H9 (cell line): ENCODE data around the gene GCNA. TPM values are rescaled to one million over a fixed set of nuclear protein-coding genes. Genes with fewer than 3 reads are reported as not detected.

Experiments used
- DNase-seq: peaks from one replicate; pipeline ENCODE4 v3.0.0-alpha.2; 2017
- H2AFZ ChIP-seq: one replicate; pipeline ENCODE4 v1.6.1; 2013; ENCODE audit warnings: mild to moderate bottlenecking, low read length, control low read depth, moderate library complexity
- H2AK5ac ChIP-seq: 2 replicates; pipeline ENCODE4 v1.6.1; 2013; ENCODE audit warnings: low read length, control low read depth, mixed read lengths; ENCODE audit not compliant: insufficient read length
- H2BK120ac ChIP-seq: one replicate; pipeline ENCODE4 v1.6.1; 2013; ENCODE audit warnings: low read depth, mild to moderate bottlenecking, low read length, control low read depth, inconsistent platforms; ENCODE audit not compliant: poor library complexity, severe bottlenecking
- H2BK12ac ChIP-seq: 2 replicates; pipeline ENCODE4 v1.6.1; 2013; ENCODE audit warnings: low read length, control low read depth, mixed read lengths, low read depth; ENCODE audit not compliant: insufficient read length
- H2BK15ac ChIP-seq: 2 replicates; pipeline ENCODE4 v1.6.1; 2013; ENCODE audit warnings: low read depth, low read length, control low read depth
- H2BK20ac ChIP-seq: one replicate; pipeline ENCODE4 v1.6.1; 2013; ENCODE audit warnings: low read depth, mild to moderate bottlenecking, low read length, control low read depth, inconsistent platforms; ENCODE audit not compliant: poor library complexity, severe bottlenecking
- H2BK5ac ChIP-seq: 2 replicates; pipeline ENCODE4 v1.6.1; 2013; ENCODE audit warnings: low read length, control low read depth, mixed read lengths; ENCODE audit not compliant: insufficient read length
- H3K14ac ChIP-seq: 2 replicates; pipeline ENCODE4 v1.6.1; 2013; ENCODE audit warnings: low read length, control low read depth; ENCODE audit not compliant: insufficient read depth
- H3K18ac ChIP-seq: 2 replicates; pipeline ENCODE4 v1.6.1; 2013; ENCODE audit warnings: low read depth, mild to moderate bottlenecking, mixed read lengths, low read length, control low read depth; ENCODE audit not compliant: insufficient read length
- H3K23ac ChIP-seq: 2 replicates; pipeline ENCODE4 v1.6.1; 2013; ENCODE audit warnings: low read length, control low read depth, mixed read lengths, low read depth; ENCODE audit not compliant: insufficient read length
- H3K23me2 ChIP-seq: 2 replicates; pipeline ENCODE4 v1.6.1; 2013; ENCODE audit warnings: low read depth, mild to moderate bottlenecking, mixed read lengths, low read length, control low read depth; ENCODE audit not compliant: insufficient read length, poor library complexity, severe bottlenecking
- H3K27ac ChIP-seq: 2 replicates; pipeline ENCODE4 v1.5.1; 2013; ENCODE audit warnings: low read length, control low read depth, mixed read lengths, low read depth; ENCODE audit not compliant: insufficient read length
- H3K27me3 ChIP-seq: 2 replicates; pipeline ENCODE4 v1.6.1; 2013; ENCODE audit warnings: low read length, control low read depth, inconsistent platforms; ENCODE audit not compliant: insufficient read depth
- H3K4ac ChIP-seq: 2 replicates; pipeline ENCODE4 v1.6.1; 2013; ENCODE audit warnings: low read depth, mild to moderate bottlenecking, control low read depth, inconsistent platforms, low read length, moderate library complexity
- H3K4me1 ChIP-seq: 2 replicates; pipeline ENCODE4 v1.6.1; 2013; ENCODE audit warnings: low read length, control low read depth, inconsistent platforms; ENCODE audit not compliant: insufficient read depth
- H3K4me2 ChIP-seq: 2 replicates; pipeline ENCODE4 v1.6.1; 2013; ENCODE audit warnings: low read length, control low read depth, mixed read lengths; ENCODE audit not compliant: insufficient read length, insufficient read depth
- H3K56ac ChIP-seq: 2 replicates; pipeline ENCODE4 v1.6.1; 2013; ENCODE audit warnings: low read depth, mild to moderate bottlenecking, mixed read lengths, low read length, control low read depth; ENCODE audit not compliant: insufficient read length
- H3K79me1 ChIP-seq: 2 replicates; pipeline ENCODE4 v1.6.1; 2013; ENCODE audit warnings: low read depth, mild to moderate bottlenecking, moderate library complexity, low read length, control low read depth, inconsistent platforms; ENCODE audit not compliant: insufficient read depth, poor library complexity, severe bottlenecking
- H3K79me2 ChIP-seq: 2 replicates; pipeline ENCODE4 v1.6.1; 2013; ENCODE audit warnings: low read length, control low read depth, inconsistent platforms; ENCODE audit not compliant: insufficient read depth
- H3K9ac ChIP-seq: 2 replicates; pipeline ENCODE4 v1.6.1; 2013; ENCODE audit warnings: low read length, control low read depth, mixed read lengths; ENCODE audit not compliant: insufficient read length; ENCODE audit errors: extremely low read depth
- H3K9me3 ChIP-seq: one replicate; pipeline ENCODE4 v1.6.1; 2013; ENCODE audit warnings: low read depth, low read length, inconsistent platforms; ENCODE audit not compliant: control insufficient read depth
- H3T11ph ChIP-seq: one replicate; pipeline ENCODE4 v1.6.1; 2013; ENCODE audit warnings: mild to moderate bottlenecking, low read length, control low read depth, inconsistent platforms
- H4K20me1 ChIP-seq: one replicate; pipeline ENCODE4 v1.6.1; 2013; ENCODE audit not compliant: control insufficient read depth, insufficient read length, insufficient read depth
- H4K5ac ChIP-seq: 2 replicates; pipeline ENCODE4 v1.6.1; 2013; ENCODE audit warnings: low read depth, mild to moderate bottlenecking, mixed read lengths, low read length, control low read depth; ENCODE audit not compliant: insufficient read length
- H4K8ac ChIP-seq: replicated peaks from 2 replicates; pipeline ENCODE4 v1.6.1; 2013; ENCODE audit warnings: low read length, control low read depth, mixed read lengths, low read depth; ENCODE audit not compliant: insufficient read length
- H4K91ac ChIP-seq: 2 replicates; pipeline ENCODE4 v1.6.1; 2013; ENCODE audit warnings: low read depth, mild to moderate bottlenecking, moderate library complexity, mixed read lengths, low read length, control low read depth; ENCODE audit not compliant: insufficient read length
- H3K27ac Mint-ChIP-seq, 3 experiments: 2 replicates in 2 of 3; 3 replicates in 1 of 3; pipeline ENCODE4 v1.8.0; 2020 to 2021; ENCODE audit warnings: mixed read lengths in 3 of 3, mild to moderate bottlenecking in 1 of 3, moderate library complexity in 1 of 3
- H3K27me3 Mint-ChIP-seq: 2 replicates; pipeline ENCODE4 v1.8.0; 2021; ENCODE audit warnings: low read depth, mild to moderate bottlenecking, moderate library complexity, mixed read lengths
- H3K36me3 Mint-ChIP-seq, 3 experiments: 2 replicates in 2 of 3; 3 replicates in 1 of 3; pipeline ENCODE4 v1.8.0; 2020 to 2021; ENCODE audit warnings: low read depth in 3 of 3, mixed read lengths in 3 of 3; ENCODE audit not compliant: insufficient read depth in 1 of 3
- H3K4me1 Mint-ChIP-seq, 2 experiments: 2 replicates each; pipeline ENCODE4 v1.8.0; 2020; ENCODE audit warnings: mixed read lengths in 2 of 2
- H3K4me3 Mint-ChIP-seq, 2 experiments: 2 replicates in 1 of 2; 3 replicates in 1 of 2; pipeline ENCODE4 v1.8.0; 2020 to 2021; ENCODE audit warnings: mild to moderate bottlenecking in 2 of 2, mixed read lengths in 2 of 2, moderate library complexity in 1 of 2
- H3K9me3 Mint-ChIP-seq, 2 experiments: 2 replicates in 1 of 2; 3 replicates in 1 of 2; pipeline ENCODE4 v1.8.0; 2020; ENCODE audit warnings: mild to moderate bottlenecking in 2 of 2, mixed read lengths in 2 of 2, moderate library complexity in 1 of 2
- WGBS: extraction: QIAGEN DNeasy Blood & Tissue Kit; methylation state at CpG from one replicate; pipeline ENCODE4 v1.1.7; 2013; ENCODE audit warnings: missing lambda C conversion rate, low lambda C conversion rate, mixed read lengths; ENCODE audit not compliant: insufficient read length; ENCODE audit errors: extremely low coverage; 5-methylcytosine and 5-hydroxymethylcytosine counted together
- total RNA-seq: library from RNA; stranded (reverse); gene quantifications from 2 replicates; pipeline ENCODE4 v1.2.1, GENCODE V29; 2021
- TF ChIP-seq, protein P1 (sequence below): fragments of 200-600 bp; sonication (generic); conservative IDR thresholded peaks from 3 replicates; pipeline ENCODE4 v1.8.0; 2021; ENCODE audit warnings: antibody characterized with exemption, mild to moderate bottlenecking

Gene GCNA
- total RNA-seq, 1 experiment from 2014 or later: 0.96 TPM

DNA sequence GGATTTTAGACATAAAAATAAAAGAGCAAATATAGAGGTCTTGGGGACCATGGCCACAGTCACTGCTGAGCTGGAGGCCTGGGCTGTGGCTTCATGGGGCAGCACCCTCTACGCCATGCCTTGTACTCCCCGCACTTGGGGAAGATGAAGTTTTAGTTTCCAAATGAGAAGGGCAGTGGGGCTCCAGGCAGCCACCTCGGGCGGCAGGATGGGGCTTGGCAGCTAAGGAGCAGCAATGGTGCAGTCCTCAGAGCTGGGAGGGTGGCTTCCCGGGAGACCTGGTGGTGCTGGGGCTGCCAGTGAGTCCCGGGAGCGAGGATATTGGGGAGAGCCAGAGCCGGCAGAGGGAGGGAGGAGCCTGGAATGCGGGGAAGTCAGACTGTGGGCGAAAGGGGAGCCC, 37.7 kb downstream of the GCNA start:
- TF ChIP-seq, protein P1, sequence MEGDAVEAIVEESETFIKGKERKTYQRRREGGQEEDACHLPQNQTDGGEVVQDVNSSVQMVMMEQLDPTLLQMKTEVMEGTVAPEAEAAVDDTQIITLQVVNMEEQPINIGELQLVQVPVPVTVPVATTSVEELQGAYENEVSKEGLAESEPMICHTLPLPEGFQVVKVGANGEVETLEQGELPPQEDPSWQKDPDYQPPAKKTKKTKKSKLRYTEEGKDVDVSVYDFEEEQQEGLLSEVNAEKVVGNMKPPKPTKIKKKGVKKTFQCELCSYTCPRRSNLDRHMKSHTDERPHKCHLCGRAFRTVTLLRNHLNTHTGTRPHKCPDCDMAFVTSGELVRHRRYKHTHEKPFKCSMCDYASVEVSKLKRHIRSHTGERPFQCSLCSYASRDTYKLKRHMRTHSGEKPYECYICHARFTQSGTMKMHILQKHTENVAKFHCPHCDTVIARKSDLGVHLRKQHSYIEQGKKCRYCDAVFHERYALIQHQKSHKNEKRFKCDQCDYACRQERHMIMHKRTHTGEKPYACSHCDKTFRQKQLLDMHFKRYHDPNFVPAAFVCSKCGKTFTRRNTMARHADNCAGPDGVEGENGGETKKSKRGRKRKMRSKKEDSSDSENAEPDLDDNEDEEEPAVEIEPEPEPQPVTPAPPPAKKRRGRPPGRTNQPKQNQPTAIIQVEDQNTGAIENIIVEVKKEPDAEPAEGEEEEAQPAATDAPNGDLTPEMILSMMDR: no peak
- no peaks in the 10 kb centered on the region for H3K79me1 ChIP-seq
- DNase-seq: no peak

More for the DNA sequence above, 37.7 kb downstream of the GCNA start:
- Histone ChIP-seq H4K20me1 (no peaks in the 10 kb centered on the region), H2BK12ac (no peak overlapping the region), H4K5ac (no peak overlapping the region), H3K56ac (no peak overlapping the region), H3K4me2 (no peak overlapping the region), H3K79me2 (no peaks in the 10 kb centered on the region), H3K4me1 (no peaks in the 10 kb centered on the region), H2BK20ac (no peak overlapping the region), H3K9me3 (peaks cover 48% of the 10 kb centered on the region), H3K27ac (no peak overlapping the region), H4K8ac (no peak overlapping the region), H2AK5ac (no peak overlapping the region), H4K91ac (no peak overlapping the region), H3K9ac (no peak overlapping the region), H3K4ac (no peak overlapping the region), H3K18ac (no peak overlapping the region), H2BK15ac (no peak overlapping the region), H3T11ph (no peak overlapping the region), H2BK5ac (no peak overlapping the region), H3K23me2 (no peaks in the 10 kb centered on the region), H2BK120ac (no peak overlapping the region), H3K23ac (no peak overlapping the region), H2AFZ (no peak overlapping the region), H3K14ac (no peak overlapping the region), H3K27me3 (no peaks in the 10 kb centered on the region)
- H3K27me3 Mint-ChIP-seq: no peaks in the 10 kb centered on the region
- WGBS: no CpG with 5 or more reads among the region's 10 CpGs
- peaks cover 71 to 86% of the 10 kb centered on the region in 2 experiments for H3K9me3 Mint-ChIP-seq
- H3K36me3 Mint-ChIP-seq: peaks cover 9 to 32% (median 12%) of the 10 kb centered on the region in 3 experiments
- H3K4me3 Mint-ChIP-seq: no peak overlapping the region
- peak overlapping the region in 1 of 3 experiments; percentile 34; a peak in 1 of 7 replicates for H3K27ac Mint-ChIP-seq
- H3K4me1 Mint-ChIP-seq: 0 out of 4 replicates have a peak, but pooled peaks cover 0 to 5% of the 10 kb centered on the region in 2 experiments
